Effector memory CD4-positive, alpha-beta T cell (primary cell): ENCODE results near the gene EIF1AX.
A peak's percentile ranks its signal among the peaks of the same experiment; 100 is the strongest.

Experiments used
- DNase-seq, 3 donors: peaks; one replicate each; pipeline ENCODE4 v3.0.0-alpha.2; 2020
- H3K27ac ChIP-seq: 2 replicates; pipeline ENCODE4 v1.7.0; 2013; ENCODE audit warnings: mild to moderate bottlenecking, low read length, moderate library complexity; ENCODE audit not compliant: insufficient read depth, poor library complexity, severe bottlenecking
- H3K27me3 ChIP-seq: replicated peaks from 2 replicates; pipeline ENCODE4 v1.7.0; 2013; ENCODE audit warnings: mild to moderate bottlenecking, low read length; ENCODE audit not compliant: insufficient read depth, control insufficient read depth, poor library complexity, severe bottlenecking
- H3K36me3 ChIP-seq: 2 replicates; pipeline ENCODE4 v1.7.0; 2013; ENCODE audit warnings: mild to moderate bottlenecking, low read length, moderate library complexity; ENCODE audit not compliant: control insufficient read depth, insufficient read depth
- H3K4me1 ChIP-seq: 2 replicates; pipeline ENCODE4 v1.7.0; 2013; ENCODE audit warnings: low read length, mild to moderate bottlenecking; ENCODE audit not compliant: control insufficient read depth, insufficient read depth, poor library complexity, severe bottlenecking
- H3K4me3 ChIP-seq: 2 replicates; pipeline ENCODE4 v1.7.0; 2013; ENCODE audit warnings: low read length, low read depth, mild to moderate bottlenecking; ENCODE audit not compliant: insufficient read depth, poor library complexity, severe bottlenecking
- H3K9me3 ChIP-seq: 2 replicates; pipeline ENCODE4 v1.7.0; 2013; ENCODE audit warnings: mild to moderate bottlenecking, low read length, moderate library complexity; ENCODE audit not compliant: control insufficient read depth

EIF1AX gene

GRCh38 chrX:20151689-20152088, 10.1 kb upstream of the EIF1AX start:
- H3K36me3 ChIP-seq, result peaks cover 20% of the 10 kb centered on the region
- H3K4me3 ChIP-seq, result no peak overlapping the region
- no peaks in the 10 kb centered on the region for H3K27me3 ChIP-seq
- H3K9me3 ChIP-seq, result no peaks in the 10 kb centered on the region
- no peak for DNase-seq
- H3K4me1 ChIP-seq, result no peaks in the 10 kb centered on the region
- H3K27ac ChIP-seq, result no peak overlapping the region

GRCh38 chrX:20149326-20149725, 7.7 kb upstream of the EIF1AX start:
- peaks cover 4% of the 10 kb centered on the region for H3K36me3 ChIP-seq
- H3K27me3 ChIP-seq, result no peaks in the 10 kb centered on the region
- no peak overlapping the region for H3K27ac ChIP-seq
- H3K4me1 ChIP-seq, result no peaks in the 10 kb centered on the region
- no peak for DNase-seq
- H3K9me3 ChIP-seq, result no peaks in the 10 kb centered on the region
- H3K4me3 ChIP-seq, result no peak overlapping the region

DNA sequence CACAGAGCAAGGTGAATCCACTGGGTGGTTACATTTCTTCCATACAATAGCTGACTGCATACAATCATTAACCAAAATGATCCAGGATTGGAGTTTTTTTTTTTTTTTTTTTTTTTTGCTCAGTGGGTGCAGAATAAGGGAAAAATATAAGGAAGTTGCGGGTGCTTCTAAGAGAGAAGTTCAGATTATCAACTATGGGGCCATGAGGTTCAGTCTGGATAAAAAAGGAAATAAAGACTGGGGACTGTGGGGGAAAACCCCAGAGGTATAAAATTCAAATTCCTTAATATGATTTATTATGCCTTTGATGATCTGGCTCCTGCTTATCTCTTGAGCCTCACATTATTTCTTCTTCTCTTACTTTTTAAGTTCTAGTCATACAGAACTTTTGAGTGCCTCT, 5.9 kb upstream of the EIF1AX start:
- H3K4me3 ChIP-seq, result no peak overlapping the region
- DNase-seq, result no peak
- H3K27me3 ChIP-seq, result no peaks in the 10 kb centered on the region
- no peaks in the 10 kb centered on the region for H3K4me1 ChIP-seq
- H3K36me3 ChIP-seq, result peaks cover 3% of the 10 kb centered on the region
- no peak overlapping the region for H3K27ac ChIP-seq
- no peaks in the 10 kb centered on the region for H3K9me3 ChIP-seq

GRCh38 chrX:20144491-20144890, 2.9 kb upstream of the EIF1AX start:
- Histone ChIP-seq H3K27me3 (no peaks in the 10 kb centered on the region), H3K27ac (no peak overlapping the region), H3K9me3 (no peaks in the 10 kb centered on the region), H3K4me3 (no peak overlapping the region), H3K4me1 (peaks cover 11% of the 10 kb centered on the region), H3K36me3 (peaks cover 3% of the 10 kb centered on the region)
- no peak for DNase-seq

DNA sequence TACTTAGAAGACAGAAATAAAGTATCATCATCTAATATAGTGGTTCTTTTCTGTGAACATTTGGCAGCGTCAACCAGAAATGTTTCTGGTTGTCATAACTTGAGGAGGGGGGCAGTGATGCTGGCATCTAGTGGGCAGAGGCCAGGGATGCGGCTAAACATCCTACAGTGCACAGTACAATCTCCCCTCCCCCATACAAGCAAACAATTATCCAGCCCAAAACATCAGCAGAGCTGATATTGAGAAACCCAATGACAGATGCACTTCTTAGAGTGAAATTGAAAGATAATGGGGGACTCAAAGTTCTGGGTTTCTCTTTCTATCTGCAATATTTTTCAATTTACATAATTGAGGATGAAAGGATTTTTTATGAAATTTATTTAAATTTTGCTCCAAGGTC, 1.9 kb upstream of the EIF1AX start:
- DNase-seq, result no peak
- H3K4me1 ChIP-seq, result peaks cover 16% of the 10 kb centered on the region
- H3K36me3 ChIP-seq, result peaks cover 3% of the 10 kb centered on the region
- no peak overlapping the region for H3K4me3 ChIP-seq
- H3K9me3 ChIP-seq, result no peaks in the 10 kb centered on the region
- no peaks in the 10 kb centered on the region for H3K27me3 ChIP-seq
- H3K27ac ChIP-seq, result no peak overlapping the region

DNA sequence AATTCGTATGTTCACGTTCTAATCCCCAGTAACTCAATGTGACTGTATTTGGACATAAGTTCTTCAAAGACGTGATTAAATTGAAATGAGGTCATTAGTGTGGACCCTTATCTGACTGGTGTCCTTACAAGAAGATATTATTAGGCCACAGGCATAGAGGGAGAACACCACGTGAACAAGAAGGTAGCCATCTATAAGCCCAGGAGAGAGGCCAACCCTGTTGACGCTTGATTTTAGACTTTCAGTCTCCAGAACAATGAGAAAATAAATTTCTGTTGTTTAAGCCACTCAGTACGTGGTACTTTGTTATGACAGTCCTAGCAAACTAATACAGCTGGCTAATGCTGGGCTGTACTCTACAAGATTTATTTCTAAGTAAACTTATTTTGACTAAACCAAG, 1.5 kb upstream of the EIF1AX start:
- Histone ChIP-seq H3K36me3 (peaks cover 3% of the 10 kb centered on the region), H3K9me3 (no peaks in the 10 kb centered on the region), H3K27me3 (no peaks in the 10 kb centered on the region), H3K4me1 (peaks cover 16% of the 10 kb centered on the region), H3K27ac (no peak overlapping the region), H3K4me3 (no peak overlapping the region)
- DNase-seq, result no peak

DNA sequence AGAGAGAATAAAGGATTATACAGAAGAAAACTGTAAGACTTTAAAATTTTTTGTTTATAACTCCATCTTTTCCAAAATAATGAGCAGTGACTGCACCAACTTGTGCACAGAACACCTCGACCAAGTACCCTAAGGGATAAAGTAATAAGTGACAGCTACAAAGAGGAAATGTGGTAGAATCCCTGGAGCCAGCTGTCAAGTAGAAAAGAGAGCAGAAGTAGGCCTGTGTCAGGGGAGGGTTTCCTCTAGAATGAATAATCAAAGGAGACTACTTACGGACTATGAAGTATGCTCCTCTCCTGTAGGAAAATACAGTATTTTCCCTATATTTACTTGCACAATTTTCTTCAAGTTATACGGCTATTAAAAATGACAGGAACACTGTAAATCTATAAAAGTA, 1.2 kb downstream of the EIF1AX start:
- H3K27me3 ChIP-seq, result no peaks in the 10 kb centered on the region
- H3K4me3 ChIP-seq, result peak overlapping the region; percentile 98
- peaks cover 10% of the 10 kb centered on the region for H3K36me3 ChIP-seq
- DNase-seq, result no peak
- no peaks in the 10 kb centered on the region for H3K9me3 ChIP-seq
- H3K27ac ChIP-seq, result peak overlapping the region; percentile 32
- H3K4me1 ChIP-seq, result peaks cover 16% of the 10 kb centered on the region

GRCh38 chrX:20139966-20140365, 1.7 kb downstream of the EIF1AX start:
- H3K36me3 ChIP-seq, result peaks cover 14% of the 10 kb centered on the region

GRCh38 chrX:20135944-20136343, 5.7 kb downstream of the EIF1AX start:
- Histone ChIP-seq H3K36me3 (peaks cover 33% of the 10 kb centered on the region), H3K27me3 (no peaks in the 10 kb centered on the region), H3K9me3 (no peaks in the 10 kb centered on the region), H3K4me1 (peaks cover 16% of the 10 kb centered on the region), H3K27ac (no peak overlapping the region), H3K4me3 (no peak overlapping the region)
- no peak for DNase-seq

More at GRCh38 chrX:20139966-20140365, 1.7 kb downstream of the EIF1AX start:
- no peaks in the 10 kb centered on the region for H3K9me3 ChIP-seq
- DNase-seq, result no peak
- peaks cover 16% of the 10 kb centered on the region for H3K4me1 ChIP-seq
- peak overlapping the region; percentile 32 for H3K27ac ChIP-seq
- H3K27me3 ChIP-seq, result no peaks in the 10 kb centered on the region
- no peak overlapping the region for H3K4me3 ChIP-seq

GRCh38 chrX:20132666-20133065, 9.0 kb downstream of the EIF1AX start:
- H3K4me3 ChIP-seq, result no peak overlapping the region
- no peak for DNase-seq
- no peaks in the 10 kb centered on the region for H3K27me3 ChIP-seq
- peaks cover 50% of the 10 kb centered on the region for H3K36me3 ChIP-seq
- no peaks in the 10 kb centered on the region for H3K9me3 ChIP-seq
- H3K27ac ChIP-seq, result no peak overlapping the region
- no peaks in the 10 kb centered on the region for H3K4me1 ChIP-seq

GRCh38 chrX:20130357-20130756, 11.3 kb downstream of the EIF1AX start:
- no peak overlapping the region for H3K4me3 ChIP-seq
- H3K9me3 ChIP-seq, result no peaks in the 10 kb centered on the region
- no peak overlapping the region for H3K27ac ChIP-seq
- H3K27me3 ChIP-seq, result no peaks in the 10 kb centered on the region
- no peak for DNase-seq
- no peaks in the 10 kb centered on the region for H3K4me1 ChIP-seq
- H3K36me3 ChIP-seq, result peaks cover 44% of the 10 kb centered on the region
